WTC11 (cell line): ENCODE measurements around the gene ABCA5.

Source experiments
- FOXJ3 ChIP-seq: sonication (generic); formaldehyde crosslinking; IDR thresholded peaks from 2 replicates; pipeline ENCODE4 v1.9.0; 2021; ENCODE audit warnings: missing genetic modification reagents, mild to moderate bottlenecking, borderline replicate concordance
- KAT7 ChIP-seq: sonication (generic); formaldehyde crosslinking; IDR thresholded peaks from 2 replicates; pipeline ENCODE4 v1.8.1; 2023; ENCODE audit warnings: missing genetic modification reagents, mild to moderate bottlenecking, borderline replicate concordance
- NR2C2 ChIP-seq: sonication (generic); formaldehyde crosslinking; IDR thresholded peaks from 2 replicates; pipeline ENCODE4 v1.8.0; 2022; ENCODE audit warnings: mild to moderate bottlenecking, missing genetic modification reagents
- ZBTB21 ChIP-seq: sonication (generic); formaldehyde crosslinking; IDR thresholded peaks from 2 replicates; pipeline ENCODE4 v1.8.1; 2023; ENCODE audit warnings: mild to moderate bottlenecking, missing genetic modification reagents, borderline replicate concordance
- TF ChIP-seq, protein P1 (sequence below): fragments of 200-600 bp; IDR thresholded peaks from 2 replicates; pipeline ENCODE4 v1.8.0; 2022; ENCODE audit warnings: antibody characterized with exemption

GRCh38 chr17:69268543-69269014, 58.4 kb downstream of the ABCA5 start:
- no peak for TF ChIP-seq ZBTB21 (CRISPR knock-in tag)
- TF ChIP-seq, protein P1, sequence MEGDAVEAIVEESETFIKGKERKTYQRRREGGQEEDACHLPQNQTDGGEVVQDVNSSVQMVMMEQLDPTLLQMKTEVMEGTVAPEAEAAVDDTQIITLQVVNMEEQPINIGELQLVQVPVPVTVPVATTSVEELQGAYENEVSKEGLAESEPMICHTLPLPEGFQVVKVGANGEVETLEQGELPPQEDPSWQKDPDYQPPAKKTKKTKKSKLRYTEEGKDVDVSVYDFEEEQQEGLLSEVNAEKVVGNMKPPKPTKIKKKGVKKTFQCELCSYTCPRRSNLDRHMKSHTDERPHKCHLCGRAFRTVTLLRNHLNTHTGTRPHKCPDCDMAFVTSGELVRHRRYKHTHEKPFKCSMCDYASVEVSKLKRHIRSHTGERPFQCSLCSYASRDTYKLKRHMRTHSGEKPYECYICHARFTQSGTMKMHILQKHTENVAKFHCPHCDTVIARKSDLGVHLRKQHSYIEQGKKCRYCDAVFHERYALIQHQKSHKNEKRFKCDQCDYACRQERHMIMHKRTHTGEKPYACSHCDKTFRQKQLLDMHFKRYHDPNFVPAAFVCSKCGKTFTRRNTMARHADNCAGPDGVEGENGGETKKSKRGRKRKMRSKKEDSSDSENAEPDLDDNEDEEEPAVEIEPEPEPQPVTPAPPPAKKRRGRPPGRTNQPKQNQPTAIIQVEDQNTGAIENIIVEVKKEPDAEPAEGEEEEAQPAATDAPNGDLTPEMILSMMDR, result no peak
- TF ChIP-seq NR2C2 (CRISPR knock-in tag), result no peak
- TF ChIP-seq FOXJ3 (CRISPR knock-in tag), result no peak
- TF ChIP-seq KAT7 (CRISPR knock-in tag), result no peak
